ENCODE data around the gene NCSTN.

Gene NCSTN

DNA sequence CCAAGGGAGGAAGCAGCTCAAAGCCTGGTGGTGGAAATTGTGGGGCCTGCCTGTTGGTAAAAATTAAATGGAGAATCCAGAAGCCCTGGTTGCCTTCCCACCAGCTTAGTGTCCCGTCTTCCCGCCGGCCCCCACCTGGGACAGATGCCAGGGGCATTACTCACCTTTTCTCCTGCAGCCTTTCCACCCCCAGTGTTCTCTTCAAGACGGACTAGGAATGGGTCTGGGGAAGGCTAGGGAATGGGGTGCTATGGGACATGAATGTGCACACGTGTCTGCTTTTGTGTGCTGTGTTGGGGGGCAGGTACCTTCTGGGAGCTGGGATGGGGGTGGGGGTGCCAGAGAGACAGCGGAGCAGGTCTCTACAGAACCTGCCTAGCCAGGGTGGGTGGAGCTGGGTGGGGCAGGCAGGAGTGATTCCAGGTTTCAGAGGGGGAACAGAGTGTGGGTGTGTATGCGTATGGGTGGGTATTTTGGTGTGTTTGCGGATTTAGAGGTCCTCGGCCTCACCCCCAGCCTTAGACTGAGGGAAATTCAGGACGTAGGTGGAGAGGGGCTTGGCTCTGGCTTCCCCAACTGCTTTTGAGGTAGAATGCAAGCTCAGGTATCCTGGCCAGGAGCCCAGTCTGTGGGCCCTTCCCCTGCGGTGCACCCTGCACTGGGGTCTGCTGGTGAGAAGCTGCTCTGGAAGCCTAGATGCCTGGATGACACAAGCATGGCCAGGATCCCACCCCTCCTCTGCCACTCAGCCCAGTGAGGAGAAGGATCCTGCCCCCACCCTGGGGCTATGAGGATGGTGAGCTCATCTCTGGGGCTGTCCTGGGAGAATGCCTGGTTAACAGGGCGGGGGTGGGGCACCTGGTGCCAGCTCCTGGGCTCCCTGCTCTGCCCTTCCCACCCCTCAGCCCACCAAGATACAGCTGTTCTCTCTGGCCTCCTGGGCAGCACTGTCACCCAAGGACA is 64.9 kb downstream of the NCSTN start:
- no peak for DNase-seq

All from 8988T (cell line).